ENCODE measurements around the gene LRFN4.
"Not testable (repeated sequence)": the region's sequence is repeated elsewhere in the genome, so short reads cannot be mapped to it uniquely, and the experiment has no call there.

LRFN4 gene

GRCh38 chr11:66856496-66857233, at the start of gene LRFN4:
LRFN4 (plus strand) TSS chr11:66857064; CDS start chr11:66857745, 681 bp downstream.
- DNase-seq: no peak

DNA sequence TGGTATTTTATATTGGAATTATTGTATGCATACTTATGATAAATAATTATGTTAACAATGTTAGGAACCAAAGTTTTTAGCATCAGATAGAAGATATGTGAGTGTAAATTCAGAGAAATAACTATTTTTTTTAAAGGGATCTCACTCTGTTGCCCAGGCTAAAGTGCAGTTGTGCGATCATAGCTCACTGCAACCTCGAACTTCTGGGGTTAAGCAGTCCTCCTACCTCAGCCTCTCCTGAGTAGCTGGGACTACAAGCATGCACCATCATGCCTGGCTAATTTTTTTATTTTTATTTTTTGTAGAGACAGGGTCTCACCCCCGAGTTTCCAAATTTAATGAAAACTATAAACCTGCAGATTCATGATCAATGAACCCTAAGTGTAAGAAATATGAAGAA, 47.3 kb upstream of the LRFN4 start:
- DNase-seq: no peak

GRCh38 chr11:66810576-66811185, 46.2 kb upstream of the LRFN4 start:
- no peak for DNase-seq

DNA sequence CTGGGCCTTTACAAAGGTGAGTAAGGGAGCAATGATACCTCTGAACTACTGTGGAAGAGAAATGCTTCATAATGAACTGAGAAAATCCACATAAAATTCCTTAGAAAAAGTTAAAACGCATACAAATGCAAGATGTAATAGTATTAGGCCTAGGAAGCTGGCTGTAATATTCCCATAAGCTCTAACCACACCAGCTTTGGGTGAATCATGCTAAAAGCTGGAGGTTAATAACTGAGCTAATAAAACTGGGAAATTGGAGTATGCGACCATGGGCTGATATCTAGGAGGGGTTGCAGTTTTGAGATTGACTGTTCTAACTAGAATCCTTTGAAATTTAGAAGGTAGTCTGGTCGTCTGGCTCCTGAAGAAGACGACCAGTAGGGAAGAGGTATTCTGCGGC, 42.2 kb upstream of the LRFN4 start:
- DNase-seq: no peak

GRCh38 chr11:66815646-66816045, 41.2 kb upstream of the LRFN4 start:
- DNase-seq: no peak

DNA sequence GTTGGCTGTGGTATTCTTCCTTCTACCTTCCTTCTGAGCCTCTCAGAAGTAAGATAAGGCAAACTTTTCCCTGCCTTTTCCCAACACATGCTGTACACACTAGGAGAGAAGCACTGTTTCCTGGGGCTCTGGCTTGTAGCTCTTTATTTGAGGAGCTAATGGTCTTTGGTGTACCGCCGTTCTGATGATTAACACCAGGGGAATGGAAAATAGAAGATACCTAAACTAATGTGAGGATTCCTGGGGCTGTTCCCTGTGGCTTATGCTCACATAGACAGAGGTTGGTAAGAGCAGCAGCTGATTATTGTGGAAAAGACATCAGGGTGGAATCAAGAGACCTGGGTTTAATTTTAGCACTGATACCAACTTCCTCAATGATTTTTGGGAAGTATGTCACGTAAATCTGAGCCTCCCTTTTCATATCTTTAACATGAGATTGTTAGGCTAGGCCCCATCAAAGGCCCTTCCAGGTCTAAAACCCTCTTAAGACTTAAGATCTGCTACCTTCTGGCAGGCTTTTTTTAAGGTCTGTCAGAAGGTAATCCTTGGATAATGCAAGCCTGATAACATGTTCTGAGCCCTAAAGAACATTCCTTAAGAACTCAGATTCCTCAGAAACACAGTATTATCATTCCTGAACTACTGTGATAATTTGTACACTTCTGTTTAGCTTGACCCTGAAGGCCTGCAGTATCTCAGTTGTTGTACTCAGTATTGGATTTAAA, 38.5 kb upstream of the LRFN4 start:
- DNase-seq: no peak

- DNase-seq: no peak
Observed at GRCh38 chr11:66820381-66820780, 36.5 kb upstream of the LRFN4 start.

DNA sequence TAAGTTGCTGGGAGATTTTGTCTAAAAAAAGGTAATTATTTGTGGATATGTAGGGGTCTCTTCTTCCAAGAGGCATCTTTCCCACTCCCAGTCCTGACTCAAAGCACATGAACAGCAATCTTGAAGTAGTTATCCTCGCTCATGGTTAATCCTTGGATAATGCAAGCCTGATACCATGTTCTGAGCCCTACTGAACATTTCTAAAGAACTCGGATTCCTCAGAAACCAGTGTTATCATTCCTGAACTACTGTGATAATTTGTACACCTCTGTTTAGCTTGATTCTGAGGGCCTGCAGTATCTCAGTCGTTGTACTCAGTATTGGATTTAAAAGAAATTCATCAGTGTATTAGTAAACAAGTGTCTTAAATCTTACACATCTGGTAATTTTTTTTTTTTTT, 36.0 kb upstream of the LRFN4 start:
- DNase-seq: no peak

- DNase-seq: no peak
Observed at GRCh38 chr11:66823700-66824099, 33.2 kb upstream of the LRFN4 start.

DNA sequence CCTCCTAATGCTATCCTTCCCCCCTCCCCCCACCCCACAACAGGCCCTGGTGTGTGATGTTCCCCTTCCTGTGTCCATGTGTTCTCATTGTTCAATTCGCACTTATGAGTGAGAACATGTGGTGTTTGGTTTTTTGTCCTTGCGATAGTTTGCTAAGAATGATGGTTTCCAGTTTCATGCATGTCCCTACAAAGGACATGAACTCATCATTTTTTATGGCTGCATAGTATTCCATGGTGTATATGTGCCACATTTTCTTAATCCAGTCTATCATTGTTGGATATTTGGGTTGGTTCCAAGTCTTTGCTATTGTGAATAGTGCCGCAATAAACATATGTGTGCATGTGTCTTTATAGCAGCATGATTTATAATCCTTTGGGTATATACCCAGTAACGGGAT, 32.3 kb upstream of the LRFN4 start:
- DNase-seq: not testable (repeated sequence)

DNA sequence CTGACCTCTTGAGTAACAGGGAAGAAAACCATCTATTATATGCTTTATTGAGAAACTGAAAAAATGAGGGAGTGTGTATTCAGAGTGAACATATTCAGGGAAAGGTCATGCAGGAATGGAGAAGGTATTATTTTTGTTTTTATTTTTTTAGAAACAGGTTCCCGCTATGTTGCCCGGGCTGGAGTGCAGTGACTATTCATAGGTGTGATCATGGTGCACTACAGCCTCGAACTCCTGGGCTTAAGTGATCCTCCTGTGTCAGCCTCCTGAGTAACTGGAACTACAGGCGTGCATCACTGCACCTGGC, 22.4 kb upstream of the LRFN4 start:
- DNase-seq: no peak

DNA sequence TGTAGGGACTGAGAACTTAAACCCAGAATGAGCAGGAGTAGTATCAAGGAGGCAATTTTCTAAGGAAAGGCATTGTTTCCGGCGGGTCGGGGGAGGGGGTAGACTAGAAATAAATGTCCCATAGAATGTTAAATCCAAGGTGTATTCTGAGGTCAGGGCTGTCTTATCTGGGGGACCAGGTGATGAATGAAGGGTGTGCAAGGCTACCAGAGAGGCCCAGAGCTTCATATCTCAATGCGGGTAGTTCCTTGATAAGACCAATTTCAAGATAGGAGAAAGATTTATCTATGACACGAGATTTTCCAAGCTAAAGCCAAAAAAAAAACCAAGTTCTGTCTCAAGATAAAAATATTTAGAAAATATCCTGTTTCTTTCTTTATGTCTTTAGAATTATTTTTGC, 21.9 kb upstream of the LRFN4 start:
- no peak for DNase-seq

GRCh38 chr11:66835768-66836405, 21.0 kb upstream of the LRFN4 start:
- DNase-seq: no peak

- DNase-seq: no peak
Observed at GRCh38 chr11:66840317-66841091, 16.4 kb upstream of the LRFN4 start.

GRCh38 chr11:66841861-66842260, 15.0 kb upstream of the LRFN4 start:
- DNase-seq: no peak

DNA sequence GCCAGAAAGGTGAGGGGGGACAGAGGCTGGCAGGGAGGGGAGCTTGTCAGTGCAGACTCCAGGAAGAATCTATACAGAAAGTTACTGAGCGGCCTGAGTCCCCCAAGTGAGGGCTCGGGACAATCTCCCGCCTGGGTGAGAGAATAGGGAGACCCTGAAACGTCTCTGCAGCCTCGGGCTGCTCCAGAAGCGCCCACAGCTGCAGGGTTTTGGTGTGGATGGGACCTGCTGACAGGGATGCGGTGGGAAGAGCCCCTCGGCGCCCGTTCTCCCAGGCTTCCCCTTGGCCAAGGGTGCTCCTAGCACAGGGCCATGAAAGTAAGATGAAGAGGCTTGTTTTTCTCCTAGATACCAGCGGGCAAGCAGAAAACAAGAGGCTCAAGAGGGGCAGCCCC, 14.4 kb upstream of the LRFN4 start:
- DNase-seq: no peak

GRCh38 chr11:66842896-66843775, 13.7 kb upstream of the LRFN4 start, which contains the start of gene RCE1:
RCE1 (plus strand) TSS chr11:66843441; CDS start chr11:66843456, 15 bp downstream.
- peak; percentile 96 for DNase-seq

- peak; percentile 50 for DNase-seq
Observed at GRCh38 chr11:66843776-66844495, 12.9 kb upstream of the LRFN4 start.

GRCh38 chr11:66844496-66845142, 12.2 kb upstream of the LRFN4 start:
- DNase-seq: peak; percentile 44

GRCh38 chr11:66845143-66845875, 11.6 kb upstream of the LRFN4 start:
- peak; percentile 45 for DNase-seq
